ENCODE data around the gene SCT. TPM values are rescaled to one million over a fixed set of nuclear protein-coding genes. Genes with fewer than 3 reads are reported as not detected.
A peak's percentile ranks its signal among the peaks of the same experiment; 100 is the strongest.

The SCT gene
- total RNA-seq, 6 donors from 2014 or later: 0.72 TPM; not detected in 5

DNA sequence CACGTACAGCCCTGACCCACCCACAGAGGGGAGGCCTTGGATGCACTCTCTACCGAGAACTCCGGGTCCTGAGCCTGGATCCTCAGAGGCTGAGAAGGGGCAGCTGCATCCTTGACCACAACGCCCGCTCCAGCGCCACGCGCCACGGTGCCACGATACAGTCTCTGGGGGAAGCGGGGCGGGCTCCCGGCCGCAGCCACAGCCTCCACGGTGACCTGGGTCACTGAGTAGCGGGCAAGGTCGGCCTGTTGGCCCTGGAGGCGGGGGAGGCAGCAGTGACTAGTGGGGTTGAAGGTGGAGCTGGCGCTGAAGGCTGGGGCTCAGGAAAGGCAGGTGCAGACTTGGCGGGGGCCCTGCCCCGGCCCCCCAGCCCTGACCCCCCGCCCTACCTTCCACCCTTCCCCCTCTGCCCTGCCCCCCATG, 7.3 kb downstream of the SCT start:
- ATAC-seq (ENCODE audit: low FRiP score in 2 of 2) (no peak), DNase-seq (peak in 1 of 2 donors; percentile 85)
- H3K36me3 ChIP-seq: peaks cover 0 to 14% (median 3%) of the 10 kb centered on the region in 4 donors
- H3K9me3 ChIP-seq: no peaks in the 10 kb centered on the region
- TF ChIP-seq EP300 (IDR thresholded peaks at IDR 0.05) (no peak), POLR2AphosphoS5 (IDR thresholded peaks at IDR 0.05) (no peak), POLR2A (IDR thresholded peaks at IDR 0.05) (no peak), CTCF (IDR thresholded peaks at IDR 0.05) (no peak)
- WGBS, 2 donors: 91 to 100% methylated on average over 3 to 19 of the region's 22 CpGs
- peaks cover 0 to under 1% (median 0%) of the 10 kb centered on the region in 4 donors for H3K27me3 ChIP-seq
- H3K4me3 ChIP-seq: no peak overlapping the region
- H3K27ac ChIP-seq: no peak overlapping the region
- peaks cover 11 to 22% (median 17%) of the 10 kb centered on the region in 4 donors for H3K4me1 ChIP-seq

DNA sequence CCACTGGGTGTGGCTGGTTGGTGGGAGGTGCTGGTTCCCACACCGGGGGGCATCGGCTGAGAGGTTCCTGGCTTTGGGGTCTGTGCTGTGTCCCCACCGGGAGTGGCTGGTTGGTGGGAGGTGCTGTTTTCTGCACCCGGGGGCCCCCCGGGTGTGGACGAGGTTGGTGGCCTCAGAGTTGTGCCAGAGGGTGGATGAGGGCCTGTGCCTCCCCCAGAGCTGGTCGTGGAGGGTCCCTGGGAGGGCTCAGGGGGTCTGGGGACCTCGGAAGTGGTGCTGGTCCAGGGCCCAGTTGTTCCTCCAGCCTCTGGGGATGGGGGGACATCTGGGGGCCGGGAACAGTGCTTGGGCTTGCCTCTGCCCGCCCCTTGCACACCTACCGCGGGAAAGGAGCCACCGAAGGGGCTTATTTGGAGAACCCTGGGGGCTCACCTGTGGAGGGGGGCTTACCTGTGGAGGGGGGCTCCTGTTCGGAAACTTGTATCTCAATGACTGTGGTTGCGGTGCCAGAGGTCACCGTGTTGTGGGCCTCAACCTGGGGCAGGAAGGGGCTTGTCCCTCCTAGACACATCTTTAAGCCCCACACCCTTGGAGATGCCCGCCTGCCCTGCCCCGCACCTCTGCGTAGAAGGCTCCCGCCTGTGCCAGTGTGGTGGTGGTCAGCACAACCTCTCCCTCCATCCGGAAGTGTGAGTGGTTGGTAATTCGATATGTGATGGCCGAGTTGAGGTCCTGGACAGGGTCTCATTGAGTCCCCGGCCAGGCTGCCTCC, 7.9 kb downstream of the SCT start:
- 93 to 95% methylated on average over 13 to 24 of the region's 24 CpGs for WGBS, 2 donors
- Histone ChIP-seq H3K9me3 (no peaks in the 10 kb centered on the region), H3K4me1 (peaks cover 17 to 28% (median 23%) of the 10 kb centered on the region in 4 donors), H3K27me3 (no peaks in the 10 kb centered on the region), H3K36me3 (peaks cover 0 to 20% (median 8%) of the 10 kb centered on the region in 4 donors), H3K4me3 (no peak overlapping the region), H3K27ac (no peak overlapping the region)
- peak in 1 of 2 donors; percentile 52 for DNase-seq
- TF ChIP-seq EP300 (IDR thresholded peaks at IDR 0.05): no peak
- TF ChIP-seq POLR2AphosphoS5 (IDR thresholded peaks at IDR 0.05): no peak
- TF ChIP-seq POLR2A (IDR thresholded peaks at IDR 0.05): no peak
- TF ChIP-seq CTCF (IDR thresholded peaks at IDR 0.05): no peak
- no peak for ATAC-seq (ENCODE audit: low FRiP score in 2 of 2)

DNA sequence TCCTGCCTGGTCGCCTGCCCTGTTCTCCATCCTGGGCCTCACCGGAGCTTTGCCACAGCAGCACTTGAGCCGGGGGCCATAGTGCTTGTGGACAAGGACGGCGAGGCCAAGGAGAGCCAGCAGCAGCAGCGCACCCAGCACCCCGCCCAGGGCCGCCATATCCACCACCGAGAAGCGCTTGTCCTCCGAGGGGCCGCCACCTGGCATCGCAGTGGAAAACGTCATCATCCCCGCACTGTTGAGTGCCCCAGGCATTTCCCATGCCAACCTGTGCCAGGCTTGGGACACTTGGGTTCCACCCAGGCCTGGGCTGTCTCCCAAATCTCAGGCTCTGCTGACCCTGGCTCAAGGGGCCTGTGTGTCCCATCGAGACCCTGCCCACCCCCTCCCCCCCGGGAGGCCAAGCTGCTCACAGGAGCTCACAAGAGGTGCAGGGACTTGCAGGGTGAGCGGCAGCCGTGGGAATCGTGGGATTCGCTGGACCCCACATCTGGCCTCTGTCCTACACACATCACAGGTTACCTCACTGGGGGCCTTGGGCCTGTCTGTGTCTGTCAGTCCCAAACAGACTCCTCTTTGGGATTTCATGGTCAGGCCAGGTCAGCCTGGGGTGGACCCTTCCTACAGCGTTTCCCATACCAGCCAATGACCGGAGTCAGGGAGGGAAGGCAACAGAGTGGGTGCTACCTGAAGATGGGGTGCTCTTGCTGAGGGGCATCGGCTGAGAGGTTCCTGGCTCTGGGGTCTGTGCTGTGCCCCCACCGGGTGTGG, 8.9 kb downstream of the SCT start:
- peaks cover 24 to 35% (median 32%) of the 10 kb centered on the region in 4 donors for H3K4me1 ChIP-seq
- no peak overlapping the region for H3K4me3 ChIP-seq
- 96 to 98% methylated on average over 8 to 23 of the region's 25 CpGs for WGBS, 2 donors
- H3K36me3 ChIP-seq: peaks cover 2 to 26% (median 14%) of the 10 kb centered on the region in 4 donors
- ATAC-seq (ENCODE audit: low FRiP score in 2 of 2) (no peak), DNase-seq (peak in 1 of 2 donors; percentile 79)
- H3K27me3 ChIP-seq: no peaks in the 10 kb centered on the region
- TF ChIP-seq POLR2AphosphoS5 (IDR thresholded peaks at IDR 0.05) (no peak), POLR2A (IDR thresholded peaks at IDR 0.05) (no peak), CTCF (IDR thresholded peaks at IDR 0.05) (no peak), EP300 (IDR thresholded peaks at IDR 0.05) (no peak)
- no peak overlapping the region for H3K27ac ChIP-seq
- H3K9me3 ChIP-seq: no peaks in the 10 kb centered on the region

DNA sequence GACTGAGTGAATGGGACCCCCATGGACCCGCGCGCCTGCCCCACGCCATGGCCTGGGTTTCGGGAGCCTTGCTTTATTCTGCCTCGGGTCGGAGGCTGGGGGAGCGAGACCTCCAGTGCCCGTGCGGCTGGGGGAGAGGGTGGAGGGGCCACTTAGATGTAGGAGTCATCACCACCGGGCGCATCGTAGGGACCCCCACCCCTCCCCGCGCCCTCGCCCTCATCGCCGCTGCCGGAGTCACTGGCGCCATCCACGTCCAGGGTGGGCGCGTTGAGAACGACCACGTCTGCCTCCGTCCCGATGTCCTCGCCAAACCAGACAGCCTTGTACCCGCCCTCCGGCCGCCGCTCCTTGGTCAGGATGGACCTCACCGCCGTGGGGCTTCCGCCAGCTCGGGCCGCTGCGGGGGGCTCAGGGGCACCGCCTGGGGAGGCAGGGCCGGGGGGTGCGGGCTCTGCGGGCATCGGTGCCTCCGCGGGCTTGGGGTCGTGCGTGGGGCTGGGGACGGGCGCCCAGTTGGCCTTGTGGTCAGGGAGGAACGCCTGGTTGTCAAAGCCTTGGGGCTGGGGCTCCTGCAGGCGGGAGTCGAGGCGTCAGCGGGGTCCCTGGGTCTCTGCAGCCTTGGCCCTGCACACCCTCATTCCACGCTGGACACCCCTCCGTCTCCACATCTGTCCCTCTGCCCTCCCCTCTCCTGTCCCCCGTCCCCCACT, 9.6 kb downstream of the SCT start:
- H3K4me1 ChIP-seq: peaks cover 25 to 39% (median 33%) of the 10 kb centered on the region in 4 donors
- no peak for TF ChIP-seq CTCF (IDR thresholded peaks at IDR 0.05)
- no peak for TF ChIP-seq EP300 (IDR thresholded peaks at IDR 0.05)
- no peak for TF ChIP-seq POLR2A (IDR thresholded peaks at IDR 0.05)
- TF ChIP-seq POLR2AphosphoS5 (IDR thresholded peaks at IDR 0.05): no peak
- H3K4me3 ChIP-seq: no peak overlapping the region
- 93 to 94% methylated on average over 17 to 54 of the region's 57 CpGs for WGBS, 2 donors
- H3K27me3 ChIP-seq: no peaks in the 10 kb centered on the region
- H3K36me3 ChIP-seq: peaks cover 6 to 30% (median 21%) of the 10 kb centered on the region in 4 donors
- DNase-seq: peak in 1 of 2 donors; percentile 86
- peak overlapping the region in 1 of 4 donors; percentile 98 for H3K27ac ChIP-seq
- no peaks in the 10 kb centered on the region for H3K9me3 ChIP-seq
- no peak for ATAC-seq (ENCODE audit: low FRiP score in 2 of 2)

All from upper lobe of left lung (tissue), 6 donors.